Activated CD4-positive, alpha-beta T cell treated with anti-CD3 and anti-CD28 coated beads, Interleukin-2, amount 10 ng/mL, durations not matched to agents 24 days and 14 days (primary cell): ENCODE data around the gene TEX13D. TPM values are rescaled to one million over a fixed set of nuclear protein-coding genes. Genes with fewer than 3 reads are reported as not detected.

Source experiments
- DNase-seq: peaks from one replicate; pipeline ENCODE4 v3.0.0; 2022
- H3K27ac Mint-ChIP-seq: one replicate; pipeline ENCODE4 v1.8.0; 2022; ENCODE audit warnings: mild to moderate bottlenecking, mixed read lengths
- H3K27me3 Mint-ChIP-seq: one replicate; pipeline ENCODE4 v1.8.0; 2022; ENCODE audit warnings: mixed read lengths
- H3K36me3 Mint-ChIP-seq: one replicate; pipeline ENCODE4 v1.8.0; 2022; ENCODE audit warnings: low read depth, mild to moderate bottlenecking, mixed read lengths
- H3K4me1 Mint-ChIP-seq: one replicate; pipeline ENCODE4 v1.8.0; 2021; ENCODE audit warnings: mixed read lengths
- H3K4me3 Mint-ChIP-seq: one replicate; pipeline ENCODE4 v1.8.0; 2022; ENCODE audit warnings: mild to moderate bottlenecking, moderate library complexity, mixed read lengths
- H3K9me3 Mint-ChIP-seq: one replicate; pipeline ENCODE4 v1.8.0; 2021; ENCODE audit warnings: mixed read lengths
- intact Hi-C: fragments of 100-400 bp; cut with micrococcal nuclease; formaldehyde crosslinking; loops from one replicate; pipeline ENCODE4 v1.15.1; 2023
- total RNA-seq: library from RNA; stranded (reverse); gene quantifications from 2 replicates; pipeline ENCODE4 v1.2.3, GENCODE V29; 2022

TEX13D gene
- total RNA-seq, 1 donor from 2014 or later = not detected

DNA sequence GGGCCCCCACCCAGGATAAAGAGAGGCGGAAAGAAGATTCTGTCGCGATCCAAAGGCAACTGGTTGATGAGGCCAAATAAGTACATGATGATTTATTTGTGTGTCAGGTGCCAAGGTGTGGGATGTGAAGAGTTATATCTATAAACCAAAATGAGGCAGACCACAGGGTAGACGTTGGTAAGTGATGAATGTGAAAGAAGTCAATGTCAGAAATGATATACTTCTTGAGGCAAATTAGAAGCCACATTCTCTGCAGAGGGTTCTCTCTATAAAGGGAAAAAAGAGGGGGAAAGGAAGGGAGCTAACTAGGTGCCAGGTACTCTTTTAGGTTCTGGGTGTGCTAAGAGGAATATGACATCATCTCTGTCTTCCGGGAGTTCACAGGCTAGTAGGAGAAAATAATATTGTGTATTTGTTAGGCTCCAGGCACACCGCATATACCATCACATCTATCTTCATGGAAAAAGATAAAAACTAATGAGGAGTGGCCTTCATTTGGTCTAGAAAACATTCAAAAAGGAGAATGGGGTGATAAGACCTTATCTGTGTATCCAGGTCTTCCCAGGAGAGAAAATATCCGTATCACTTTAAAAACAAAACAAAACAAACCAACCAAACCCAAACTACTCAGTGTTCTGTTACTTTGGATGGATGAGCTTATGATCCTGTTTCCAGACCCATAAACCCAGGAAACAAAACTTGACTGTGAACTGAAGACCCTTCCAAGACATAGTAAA lies 9.1 kb downstream of the TEX13D start:
- Mint-ChIP-seq H3K27ac (peak overlapping the region; percentile 83), H3K36me3 (no peaks in the 10 kb centered on the region), H3K9me3 (no peaks in the 10 kb centered on the region), H3K27me3 (no peaks in the 10 kb centered on the region), H3K4me3 (peak overlapping the region; percentile 38), H3K4me1 (peaks cover 42% of the 10 kb centered on the region)
- intact Hi-C loops = loop anchor here (2.0 to 10.0 kb wide), 2 partner anchors 17 to 507 kb away; no protein-coding TSS in a partner anchor
- no peak for DNase-seq

DNA sequence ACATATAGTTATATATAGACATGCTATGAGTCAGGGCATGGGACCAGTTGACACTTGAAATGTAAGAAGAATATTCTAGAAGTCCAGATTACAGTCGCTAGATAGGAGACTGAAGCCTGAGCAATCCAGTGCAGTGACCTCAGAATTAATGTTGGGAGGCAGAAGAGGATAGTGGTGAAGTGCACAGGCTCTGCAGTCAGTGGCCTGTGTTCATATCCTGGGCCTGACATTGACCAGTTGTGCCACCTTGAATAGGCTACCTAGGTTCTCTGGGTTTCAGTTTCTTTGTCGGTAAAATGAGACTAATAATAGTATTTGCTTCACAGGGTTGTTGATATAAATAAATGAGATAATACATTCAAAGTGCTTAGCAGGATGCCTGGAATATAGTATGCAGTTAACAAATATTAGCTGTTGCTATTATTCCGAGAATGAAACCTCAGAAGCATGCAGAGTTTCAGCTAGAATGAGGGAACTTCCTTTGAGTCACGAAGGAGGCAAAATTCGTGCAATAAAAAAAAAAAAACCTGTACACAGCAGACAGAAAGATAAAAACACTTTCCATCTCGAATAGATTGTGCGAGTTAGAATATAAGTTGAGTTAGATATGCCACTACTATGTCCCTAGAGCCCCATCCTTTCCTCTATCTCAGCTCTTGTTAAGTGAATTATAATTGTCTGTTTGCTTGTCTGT lies 9.9 kb downstream of the TEX13D start:
- intact Hi-C loops = loop anchor here (2.0 to 10.0 kb wide), 2 partner anchors 16 to 508 kb away; no protein-coding TSS in a partner anchor

GRCh38 chrX:124343016-124343415 lies 10.6 kb downstream of the TEX13D start:
- intact Hi-C loops = loop anchor here (2.0 to 10.0 kb wide), 2 partner anchors 16 to 508 kb away; no protein-coding TSS in a partner anchor
- no peaks in the 10 kb centered on the region for H3K9me3 Mint-ChIP-seq
- peak overlapping the region; percentile 72 for H3K4me3 Mint-ChIP-seq
- H3K27ac Mint-ChIP-seq = peak overlapping the region; percentile 83
- DNase-seq = no peak
- H3K4me1 Mint-ChIP-seq = peaks cover 42% of the 10 kb centered on the region
- peaks cover under 1% of the 10 kb centered on the region for H3K36me3 Mint-ChIP-seq
- no peaks in the 10 kb centered on the region for H3K27me3 Mint-ChIP-seq

More for the DNA sequence above, 9.9 kb downstream of the TEX13D start:
- H3K4me1 Mint-ChIP-seq = peaks cover 42% of the 10 kb centered on the region
- H3K27ac Mint-ChIP-seq = peak overlapping the region; percentile 83
- H3K4me3 Mint-ChIP-seq = peak overlapping the region; percentile 62
- no peaks in the 10 kb centered on the region for H3K9me3 Mint-ChIP-seq
- no peak for DNase-seq
- H3K27me3 Mint-ChIP-seq = no peaks in the 10 kb centered on the region
- H3K36me3 Mint-ChIP-seq = no peaks in the 10 kb centered on the region

DNA sequence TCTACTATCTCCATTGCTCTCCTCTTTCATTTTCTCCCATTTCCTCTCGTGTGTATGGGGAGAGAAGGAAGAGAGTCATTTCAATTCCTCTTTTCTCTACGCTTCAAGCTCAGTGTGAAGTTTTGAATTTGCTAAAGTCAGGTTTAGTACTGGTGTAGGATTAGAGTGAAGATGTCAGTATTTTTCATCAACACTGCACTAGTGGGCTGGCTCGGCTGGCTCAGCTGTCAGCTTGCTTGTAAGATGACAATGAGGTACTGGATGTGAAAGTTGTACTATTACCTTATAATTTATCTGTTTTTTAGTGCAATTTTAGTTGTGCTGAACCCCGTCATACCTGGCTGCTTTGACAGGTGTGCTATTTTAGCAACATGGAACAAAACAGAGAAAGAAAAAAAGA lies 11.8 kb downstream of the TEX13D start:
- Mint-ChIP-seq H3K4me3 (peak overlapping the region; percentile 72), H3K36me3 (peaks cover 4% of the 10 kb centered on the region), H3K27ac (peak overlapping the region; percentile 86), H3K27me3 (no peaks in the 10 kb centered on the region), H3K9me3 (no peaks in the 10 kb centered on the region), H3K4me1 (peaks cover 41% of the 10 kb centered on the region)
- intact Hi-C loops = loop anchor here (10.0 kb wide), 1 partner anchor 509 kb away; no protein-coding TSS in a partner anchor
- DNase-seq = no peak

- intact Hi-C loops = loop anchor here (2.0 to 10.0 kb wide), 4 partner anchors 45 to 511 kb away; no protein-coding TSS in a partner anchor
- Mint-ChIP-seq H3K4me1 (peaks cover 38% of the 10 kb centered on the region), H3K4me3 (peak within 1 kb of the TSS; percentile 88), H3K9me3 (no peaks in the 10 kb centered on the region), H3K36me3 (peaks cover 4% of the 10 kb centered on the region), H3K27me3 (no peaks in the 10 kb centered on the region), H3K27ac (peak within 1 kb of the TSS; percentile 99)
- peak; percentile 80 for DNase-seq
Measured at GRCh38 chrX:124346117-124346876, 13.8 kb downstream of the TEX13D start, which contains the start of gene SH2D1A. SH2D1A (plus strand) TSS chrX:124346563; CDS start chrX:124346643, 80 bp downstream.

- Mint-ChIP-seq H3K9me3 (no peaks in the 10 kb centered on the region), H3K27me3 (no peaks in the 10 kb centered on the region), H3K4me3 (peak overlapping the region; percentile 88), H3K27ac (peak overlapping the region; percentile 99), H3K4me1 (peaks cover 36% of the 10 kb centered on the region), H3K36me3 (peaks cover 5% of the 10 kb centered on the region)
- peak; percentile 60 for DNase-seq
- intact Hi-C loops = loop anchor here (1.0 to 10.0 kb wide), 7 partner anchors 12 to 512 kb away; no protein-coding TSS in a partner anchor
Measured at GRCh38 chrX:124346877-124347241, 14.4 kb downstream of the TEX13D start.

DNA sequence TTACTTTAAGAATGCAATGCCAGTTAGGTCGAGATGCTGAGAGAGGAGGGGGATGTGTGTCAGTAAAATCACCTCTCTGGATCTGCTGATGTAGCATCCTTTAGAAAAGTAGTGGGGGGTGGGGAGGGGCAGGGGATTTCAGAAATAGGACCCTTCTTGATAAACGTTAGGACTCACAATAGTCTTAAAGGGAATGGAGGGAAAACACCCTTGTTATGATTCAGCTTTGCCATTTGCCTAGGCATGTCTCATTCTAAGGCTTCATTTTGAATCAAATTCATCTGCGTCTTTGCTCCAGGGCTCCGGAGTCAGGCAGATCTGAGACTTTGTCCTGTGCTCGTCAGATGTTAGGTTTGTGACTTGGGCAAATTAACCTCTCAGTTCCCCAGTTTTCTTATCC lies 14.8 kb downstream of the TEX13D start:
- H3K4me3 Mint-ChIP-seq = peak overlapping the region; percentile 88
- H3K9me3 Mint-ChIP-seq = no peaks in the 10 kb centered on the region
- intact Hi-C loops = loop anchor here (1.0 to 10.0 kb wide), 7 partner anchors 12 to 512 kb away; no protein-coding TSS in a partner anchor
- peak overlapping the region; percentile 99 for H3K27ac Mint-ChIP-seq
- H3K4me1 Mint-ChIP-seq = peaks cover 33% of the 10 kb centered on the region
- no peaks in the 10 kb centered on the region for H3K27me3 Mint-ChIP-seq
- DNase-seq = peak; percentile 70
- H3K36me3 Mint-ChIP-seq = peaks cover 5% of the 10 kb centered on the region

GRCh38 chrX:124348182-124348581 lies 15.7 kb downstream of the TEX13D start:
- Mint-ChIP-seq H3K4me1 (peaks cover 31% of the 10 kb centered on the region), H3K4me3 (peak overlapping the region; percentile 88), H3K27me3 (no peaks in the 10 kb centered on the region), H3K9me3 (no peaks in the 10 kb centered on the region), H3K36me3 (peaks cover 5% of the 10 kb centered on the region), H3K27ac (peak overlapping the region; percentile 99)
- intact Hi-C loops = loop anchor here (2.0 to 10.0 kb wide), 4 partner anchors 66 to 513 kb away; partner anchors contain the start of gene STAG2
- DNase-seq = peak; percentile 59

DNA sequence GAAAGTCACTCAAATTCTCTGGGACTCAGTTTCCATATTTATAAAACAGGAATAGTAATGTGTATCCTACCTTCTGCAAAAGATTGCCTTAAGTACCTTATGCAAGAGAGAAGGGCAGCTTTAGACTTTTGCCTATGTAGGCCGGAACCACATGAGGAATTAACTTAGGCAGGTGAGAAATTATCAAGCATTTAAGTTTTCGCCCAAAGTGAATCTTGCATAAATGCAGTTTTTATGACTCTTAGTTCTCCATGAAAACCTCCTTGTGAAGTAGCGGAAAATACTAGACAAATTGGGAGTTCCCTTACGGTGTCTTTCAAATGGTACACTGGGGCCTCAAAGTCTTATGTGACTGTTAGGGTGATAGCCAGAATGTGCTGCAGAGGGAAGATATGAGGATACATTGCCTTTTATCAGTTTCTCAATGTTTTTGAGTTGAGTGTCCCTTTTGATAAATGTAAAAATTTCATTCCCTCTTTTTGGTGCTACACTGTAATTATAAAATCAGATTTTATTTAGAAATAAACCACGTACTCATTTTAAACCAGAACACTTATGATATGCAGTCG lies 16.5 kb downstream of the TEX13D start:
- Mint-ChIP-seq H3K4me1 (peaks cover 29% of the 10 kb centered on the region), H3K9me3 (no peaks in the 10 kb centered on the region), H3K4me3 (peak overlapping the region; percentile 88), H3K27me3 (no peaks in the 10 kb centered on the region), H3K27ac (peak overlapping the region; percentile 99), H3K36me3 (peaks cover 5% of the 10 kb centered on the region)
- DNase-seq = peak; percentile 58
- intact Hi-C loops = loop anchor here (2.0 to 10.0 kb wide), 4 partner anchors 67 to 514 kb away; partner anchors contain the start of gene STAG2

GRCh38 chrX:124354648-124355047 lies 22.2 kb downstream of the TEX13D start:
- Mint-ChIP-seq H3K36me3 (peaks cover 16% of the 10 kb centered on the region), H3K27me3 (no peaks in the 10 kb centered on the region), H3K4me3 (peak overlapping the region; percentile 81), H3K27ac (peak overlapping the region; percentile 79), H3K9me3 (no peaks in the 10 kb centered on the region), H3K4me1 (peaks cover 41% of the 10 kb centered on the region)
- no peak for DNase-seq
- intact Hi-C loops = loop anchor here (5.0 kb wide), 1 partner anchor 38 kb away; no protein-coding TSS in a partner anchor

DNA sequence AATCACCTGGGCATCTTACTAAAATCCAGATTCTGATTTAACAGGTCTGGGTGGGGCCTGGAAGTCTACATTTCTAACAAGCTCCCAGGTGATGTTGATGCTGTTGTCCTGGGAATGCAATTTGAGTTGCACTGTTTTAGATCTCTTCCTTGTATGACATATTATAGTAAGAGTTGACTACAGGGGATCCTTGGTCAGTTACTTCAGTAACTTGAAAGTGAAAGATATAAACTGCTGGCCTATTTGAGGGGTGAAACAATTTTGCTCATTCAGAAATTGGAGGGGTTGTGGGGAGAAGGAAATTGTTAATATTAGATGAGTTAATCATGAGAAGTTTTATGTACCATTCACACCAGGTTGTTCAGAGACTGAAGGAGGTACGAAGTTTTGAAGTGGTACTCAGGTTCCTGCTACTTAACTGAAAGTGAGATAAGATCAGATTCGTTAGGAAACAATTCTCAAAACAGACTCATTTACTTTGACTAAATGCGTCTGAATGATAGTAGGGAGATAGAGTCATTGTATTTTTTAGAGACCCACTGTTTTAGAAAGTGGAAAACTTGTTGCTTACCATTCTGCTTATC lies 26.4 kb downstream of the TEX13D start:
- peaks cover 48% of the 10 kb centered on the region for H3K4me1 Mint-ChIP-seq
- no peaks in the 10 kb centered on the region for H3K9me3 Mint-ChIP-seq
- H3K27ac Mint-ChIP-seq = peak overlapping the region; percentile 82
- DNase-seq = peak; percentile 60
- H3K4me3 Mint-ChIP-seq = peak overlapping the region; percentile 73
- H3K27me3 Mint-ChIP-seq = no peaks in the 10 kb centered on the region
- peaks cover 29% of the 10 kb centered on the region for H3K36me3 Mint-ChIP-seq
- intact Hi-C loops = loop anchor here (1.0 to 5.0 kb wide), 4 partner anchors 12 to 121 kb away; no protein-coding TSS in a partner anchor

- peak; percentile 64 for DNase-seq
- H3K27me3 Mint-ChIP-seq = no peaks in the 10 kb centered on the region
- H3K4me3 Mint-ChIP-seq = peak overlapping the region; percentile 53
- H3K4me1 Mint-ChIP-seq = peaks cover 37% of the 10 kb centered on the region
- H3K9me3 Mint-ChIP-seq = no peaks in the 10 kb centered on the region
- peaks cover 25% of the 10 kb centered on the region for H3K36me3 Mint-ChIP-seq
- intact Hi-C loops = no loop called here
- peak overlapping the region; percentile 55 for H3K27ac Mint-ChIP-seq
Measured at GRCh38 chrX:124362072-124362471, 29.6 kb downstream of the TEX13D start.
